HEK293 (cell line): ENCODE data around the gene HUS1B.

Source experiments
- GLIS1 ChIP-seq: fragments of 450-650 bp; formaldehyde crosslinking; IDR thresholded peaks from 2 replicates; pipeline ENCODE4 v1.5.1; 2016; ENCODE audit warnings: missing biosample characterization, missing genetic modification characterization
- HOXA7 ChIP-seq: sonication (generic); formaldehyde crosslinking; IDR thresholded peaks from 2 replicates; pipeline ENCODE4 v1.8.1; 2022; ENCODE audit warnings: missing genetic modification reagents, borderline replicate concordance
- REPIN1 ChIP-seq: fragments of 450-650 bp; formaldehyde crosslinking; IDR thresholded peaks from 2 replicates; pipeline ENCODE4 v1.5.1; 2017; ENCODE audit warnings: missing biosample characterization, missing genetic modification characterization, low read depth
- SP3 ChIP-seq: fragments of 450-650 bp; formaldehyde crosslinking; IDR thresholded peaks from 2 replicates; pipeline ENCODE4 v1.5.1; 2016; ENCODE audit warnings: missing biosample characterization, missing genetic modification characterization
- YY2 ChIP-seq: fragments of 450-650 bp; formaldehyde crosslinking; IDR thresholded peaks from 2 replicates; pipeline ENCODE4 v1.5.1; 2016; ENCODE audit warnings: missing biosample characterization, missing genetic modification characterization
- ZBTB48 ChIP-seq: fragments of 450-650 bp; formaldehyde crosslinking; IDR thresholded peaks from 2 replicates; pipeline ENCODE4 v1.5.1; 2016; ENCODE audit warnings: missing biosample characterization, missing genetic modification characterization
- ZBTB7A ChIP-seq: fragments of 450-650 bp; formaldehyde crosslinking; IDR thresholded peaks from 2 replicates; pipeline ENCODE4 v1.5.1; 2016; ENCODE audit warnings: low read depth, missing biosample characterization, missing genetic modification characterization
- ZFP3 ChIP-seq: fragments of 450-650 bp; formaldehyde crosslinking; IDR thresholded peaks from 2 replicates; pipeline ENCODE4 v1.5.1; 2016; ENCODE audit warnings: low read depth, missing biosample characterization, missing genetic modification characterization
- ZNF138 ChIP-seq: fragments of 450-650 bp; formaldehyde crosslinking; IDR thresholded peaks from 2 replicates; pipeline ENCODE4 v1.5.1; 2016; ENCODE audit warnings: missing biosample characterization, missing genetic modification characterization, borderline replicate concordance
- ZNF140 ChIP-seq: fragments of 450-650 bp; formaldehyde crosslinking; IDR thresholded peaks from 2 replicates; pipeline ENCODE4 v1.5.1; 2016; ENCODE audit warnings: missing biosample characterization, missing genetic modification characterization
- ZNF157 ChIP-seq: fragments of 450-650 bp; formaldehyde crosslinking; IDR thresholded peaks from 2 replicates; pipeline ENCODE4 v1.5.1; 2016; ENCODE audit warnings: missing biosample characterization, missing genetic modification characterization
- ZNF239 ChIP-seq: fragments of 450-650 bp; formaldehyde crosslinking; IDR thresholded peaks from 2 replicates; pipeline ENCODE4 v1.5.1; 2016; ENCODE audit warnings: missing biosample characterization, missing genetic modification characterization
- ZNF248 ChIP-seq: fragments of 450-650 bp; formaldehyde crosslinking; IDR thresholded peaks from 2 replicates; pipeline ENCODE4 v1.5.1; 2017; ENCODE audit warnings: missing biosample characterization, missing genetic modification characterization
- ZNF311 ChIP-seq: fragments of 450-650 bp; formaldehyde crosslinking; IDR thresholded peaks from 2 replicates; pipeline ENCODE4 v1.5.1; 2017; ENCODE audit warnings: missing biosample characterization, missing genetic modification characterization, borderline replicate concordance
- ZNF394 ChIP-seq: fragments of 450-650 bp; formaldehyde crosslinking; IDR thresholded peaks from 2 replicates; pipeline ENCODE4 v1.5.1; 2016; ENCODE audit warnings: missing biosample characterization, missing genetic modification characterization, mild to moderate bottlenecking, moderate library complexity, borderline replicate concordance
- ZNF423 ChIP-seq: fragments of 450-650 bp; formaldehyde crosslinking; IDR thresholded peaks from 2 replicates; pipeline ENCODE4 v1.5.1; 2016; ENCODE audit warnings: missing biosample characterization, missing genetic modification characterization
- ZNF544 ChIP-seq: fragments of 450-650 bp; formaldehyde crosslinking; IDR thresholded peaks from 2 replicates; pipeline ENCODE4 v1.5.0; 2017; ENCODE audit warnings: missing biosample characterization, missing genetic modification characterization
- ZNF555 ChIP-seq: fragments of 450-650 bp; formaldehyde crosslinking; conservative IDR thresholded peaks from 2 replicates; pipeline ENCODE4 v1.5.1; 2017; ENCODE audit warnings: missing biosample characterization, mild to moderate bottlenecking, missing genetic modification characterization, inconsistent platforms
- ZNF624 ChIP-seq: fragments of 450-650 bp; formaldehyde crosslinking; IDR thresholded peaks from 2 replicates; pipeline ENCODE4 v1.5.1; 2017; ENCODE audit warnings: missing biosample characterization, missing genetic modification characterization
- ZNF654 ChIP-seq: fragments of 450-650 bp; formaldehyde crosslinking; IDR thresholded peaks from 2 replicates; pipeline ENCODE4 v1.5.1; 2016; ENCODE audit warnings: low read depth, missing biosample characterization, missing genetic modification characterization
- ZNF792 ChIP-seq: fragments of 450-650 bp; formaldehyde crosslinking; IDR thresholded peaks from 2 replicates; pipeline ENCODE4 v1.5.1; 2016; ENCODE audit warnings: missing biosample characterization, missing genetic modification characterization
- ZSCAN16 ChIP-seq: fragments of 450-650 bp; formaldehyde crosslinking; IDR thresholded peaks from 2 replicates; pipeline ENCODE4 v1.5.1; 2016; ENCODE audit warnings: missing biosample characterization, missing genetic modification characterization
- ZSCAN30 ChIP-seq: fragments of 450-650 bp; IDR thresholded peaks from 2 replicates; pipeline ENCODE4 v1.5.1; 2018; ENCODE audit warnings: missing biosample characterization, mild to moderate bottlenecking, missing genetic modification characterization, moderate library complexity
- TF ChIP-seq, protein P1 (sequence below): fragments of 450-650 bp; formaldehyde crosslinking; IDR thresholded peaks from 2 replicates; pipeline ENCODE4 v1.5.1; 2016; ENCODE audit warnings: missing biosample characterization, missing genetic modification characterization, low read depth
- TF ChIP-seq, protein P2 (sequence below): fragments of 450-650 bp; formaldehyde crosslinking; IDR thresholded peaks from 2 replicates; pipeline ENCODE4 v1.5.1; 2016; ENCODE audit warnings: missing biosample characterization, missing genetic modification characterization
- TF ChIP-seq, protein P3 (sequence below): fragments of 450-650 bp; formaldehyde crosslinking; IDR thresholded peaks from 2 replicates; pipeline ENCODE4 v1.5.1; 2016; ENCODE audit warnings: missing biosample characterization, missing genetic modification characterization
- TF ChIP-seq, protein P4 (sequence below): fragments of 450-650 bp; formaldehyde crosslinking; IDR thresholded peaks from 2 replicates; pipeline ENCODE4 v1.5.1; 2016; ENCODE audit warnings: missing biosample characterization, missing genetic modification characterization
- TF ChIP-seq, protein P5 (sequence below): fragments of 450-650 bp; formaldehyde crosslinking; IDR thresholded peaks from 2 replicates; pipeline ENCODE4 v1.5.1; 2016; ENCODE audit warnings: missing biosample characterization, missing genetic modification characterization
- TF ChIP-seq, protein P6 (sequence below): fragments of 450-650 bp; formaldehyde crosslinking; IDR thresholded peaks from 2 replicates; pipeline ENCODE4 v1.5.1; 2016; ENCODE audit warnings: missing biosample characterization, missing genetic modification characterization

HUS1B gene

DNA sequence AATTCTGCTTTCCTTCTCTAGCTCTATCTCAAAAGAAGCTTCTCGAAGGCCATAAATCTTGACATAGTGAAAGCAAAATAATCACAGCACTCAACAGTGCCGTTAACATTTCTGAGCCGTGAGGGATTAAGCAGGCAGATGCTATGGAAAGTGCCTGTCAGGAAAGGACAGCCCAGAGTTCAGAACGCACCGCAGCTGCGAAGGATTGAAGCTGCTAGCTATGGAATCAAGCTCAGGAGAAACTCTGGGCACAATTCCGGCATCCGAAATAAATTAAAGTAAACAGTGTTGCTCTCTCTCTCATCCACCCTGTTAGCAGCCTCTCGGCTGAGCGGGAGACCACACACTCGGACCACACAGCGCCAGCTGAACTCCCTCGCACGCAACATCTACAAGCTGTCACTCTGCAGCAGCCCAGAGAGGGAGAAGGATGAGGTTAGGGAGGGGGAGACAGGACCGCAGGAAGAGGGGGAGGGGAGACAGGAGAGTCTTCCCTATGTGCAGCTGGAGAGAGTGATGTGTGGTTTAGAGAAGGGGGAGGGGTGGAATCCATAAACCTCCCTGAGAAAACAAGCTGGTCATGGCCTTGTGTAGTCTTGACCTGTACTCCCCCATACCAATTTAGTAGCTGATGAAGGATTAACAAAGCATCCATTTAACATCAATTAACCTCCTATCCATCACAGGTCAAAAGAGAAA is 27.0 kb upstream of the HUS1B start (continued):
- TF ChIP-seq SP3 (peak; percentile 43; the same call in 1 of the 2 replicates), REPIN1 (tag by site-specific recombination) (no peak), ZNF555 (tag by site-specific recombination) (no peak), GLIS1 (tag by site-specific recombination) (peak; percentile 89), ZNF394 (tag by site-specific recombination) (no peak; the same call in 1 of the 2 replicates), ZSCAN30 (peak; percentile 70; the same call in 1 of the 2 replicates), ZNF311 (tag by site-specific recombination) (no peak), ZNF624 (no peak), ZNF792 (tag by site-specific recombination) (no peak), ZNF157 (tag by site-specific recombination) (no peak), ZFP3 (no peak), ZBTB7A (no peak), HOXA7 (CRISPR knock-in tag) (no peak), ZNF544 (no peak), ZNF654 (no peak), ZNF138 (tag by site-specific recombination) (no peak), ZNF423 (tag by site-specific recombination) (peak; percentile 69; the same call in 1 of the 2 replicates), ZNF248 (tag by site-specific recombination) (no peak), ZNF140 (tag by site-specific recombination) (no peak), YY2 (tag by site-specific recombination) (no peak), ZSCAN16 (tag by site-specific recombination) (peak; percentile 53; the same call in 1 of the 2 replicates), ZBTB48 (tag by site-specific recombination) (peak; percentile 90), ZNF239 (peak; percentile 54; the same call in 1 of the 2 replicates)
- TF ChIP-seq, protein P1, sequence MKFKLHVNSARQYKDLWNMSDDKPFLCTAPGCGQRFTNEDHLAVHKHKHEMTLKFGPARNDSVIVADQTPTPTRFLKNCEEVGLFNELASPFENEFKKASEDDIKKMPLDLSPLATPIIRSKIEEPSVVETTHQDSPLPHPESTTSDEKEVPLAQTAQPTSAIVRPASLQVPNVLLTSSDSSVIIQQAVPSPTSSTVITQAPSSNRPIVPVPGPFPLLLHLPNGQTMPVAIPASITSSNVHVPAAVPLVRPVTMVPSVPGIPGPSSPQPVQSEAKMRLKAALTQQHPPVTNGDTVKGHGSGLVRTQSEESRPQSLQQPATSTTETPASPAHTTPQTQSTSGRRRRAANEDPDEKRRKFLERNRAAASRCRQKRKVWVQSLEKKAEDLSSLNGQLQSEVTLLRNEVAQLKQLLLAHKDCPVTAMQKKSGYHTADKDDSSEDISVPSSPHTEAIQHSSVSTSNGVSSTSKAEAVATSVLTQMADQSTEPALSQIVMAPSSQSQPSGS (tag by site-specific recombination): peak; percentile 54; the same call in 1 of the 2 replicates
- TF ChIP-seq, protein P2, sequence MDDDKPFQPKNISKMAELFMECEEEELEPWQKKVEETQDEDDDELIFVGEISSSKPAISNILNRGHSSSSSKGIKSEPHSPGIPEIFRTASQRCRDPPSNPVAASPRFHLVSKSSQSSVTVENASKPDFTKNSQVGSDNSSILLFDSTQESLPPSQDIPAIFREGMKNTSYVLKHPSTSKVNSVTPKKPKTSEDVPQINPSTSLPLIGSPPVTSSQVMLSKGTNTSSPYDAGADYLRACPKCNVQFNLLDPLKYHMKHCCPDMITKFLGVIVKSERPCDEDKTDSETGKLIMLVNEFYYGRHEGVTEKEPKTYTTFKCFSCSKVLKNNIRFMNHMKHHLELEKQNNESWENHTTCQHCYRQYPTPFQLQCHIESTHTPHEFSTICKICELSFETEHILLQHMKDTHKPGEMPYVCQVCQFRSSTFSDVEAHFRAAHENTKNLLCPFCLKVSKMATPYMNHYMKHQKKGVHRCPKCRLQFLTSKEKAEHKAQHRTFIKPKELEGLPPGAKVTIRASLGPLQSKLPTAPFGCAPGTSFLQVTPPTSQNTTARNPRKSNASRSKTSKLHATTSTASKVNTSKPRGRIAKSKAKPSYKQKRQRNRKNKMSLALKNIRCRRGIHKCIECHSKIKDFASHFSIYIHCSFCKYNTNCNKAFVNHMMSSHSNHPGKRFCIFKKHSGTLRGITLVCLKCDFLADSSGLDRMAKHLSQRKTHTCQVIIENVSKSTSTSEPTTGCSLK (tag by site-specific recombination): no peak
- TF ChIP-seq, protein P3, sequence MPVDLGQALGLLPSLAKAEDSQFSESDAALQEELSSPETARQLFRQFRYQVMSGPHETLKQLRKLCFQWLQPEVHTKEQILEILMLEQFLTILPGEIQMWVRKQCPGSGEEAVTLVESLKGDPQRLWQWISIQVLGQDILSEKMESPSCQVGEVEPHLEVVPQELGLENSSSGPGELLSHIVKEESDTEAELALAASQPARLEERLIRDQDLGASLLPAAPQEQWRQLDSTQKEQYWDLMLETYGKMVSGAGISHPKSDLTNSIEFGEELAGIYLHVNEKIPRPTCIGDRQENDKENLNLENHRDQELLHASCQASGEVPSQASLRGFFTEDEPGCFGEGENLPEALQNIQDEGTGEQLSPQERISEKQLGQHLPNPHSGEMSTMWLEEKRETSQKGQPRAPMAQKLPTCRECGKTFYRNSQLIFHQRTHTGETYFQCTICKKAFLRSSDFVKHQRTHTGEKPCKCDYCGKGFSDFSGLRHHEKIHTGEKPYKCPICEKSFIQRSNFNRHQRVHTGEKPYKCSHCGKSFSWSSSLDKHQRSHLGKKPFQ (tag by site-specific recombination): peak; percentile 64
- TF ChIP-seq, protein P4, sequence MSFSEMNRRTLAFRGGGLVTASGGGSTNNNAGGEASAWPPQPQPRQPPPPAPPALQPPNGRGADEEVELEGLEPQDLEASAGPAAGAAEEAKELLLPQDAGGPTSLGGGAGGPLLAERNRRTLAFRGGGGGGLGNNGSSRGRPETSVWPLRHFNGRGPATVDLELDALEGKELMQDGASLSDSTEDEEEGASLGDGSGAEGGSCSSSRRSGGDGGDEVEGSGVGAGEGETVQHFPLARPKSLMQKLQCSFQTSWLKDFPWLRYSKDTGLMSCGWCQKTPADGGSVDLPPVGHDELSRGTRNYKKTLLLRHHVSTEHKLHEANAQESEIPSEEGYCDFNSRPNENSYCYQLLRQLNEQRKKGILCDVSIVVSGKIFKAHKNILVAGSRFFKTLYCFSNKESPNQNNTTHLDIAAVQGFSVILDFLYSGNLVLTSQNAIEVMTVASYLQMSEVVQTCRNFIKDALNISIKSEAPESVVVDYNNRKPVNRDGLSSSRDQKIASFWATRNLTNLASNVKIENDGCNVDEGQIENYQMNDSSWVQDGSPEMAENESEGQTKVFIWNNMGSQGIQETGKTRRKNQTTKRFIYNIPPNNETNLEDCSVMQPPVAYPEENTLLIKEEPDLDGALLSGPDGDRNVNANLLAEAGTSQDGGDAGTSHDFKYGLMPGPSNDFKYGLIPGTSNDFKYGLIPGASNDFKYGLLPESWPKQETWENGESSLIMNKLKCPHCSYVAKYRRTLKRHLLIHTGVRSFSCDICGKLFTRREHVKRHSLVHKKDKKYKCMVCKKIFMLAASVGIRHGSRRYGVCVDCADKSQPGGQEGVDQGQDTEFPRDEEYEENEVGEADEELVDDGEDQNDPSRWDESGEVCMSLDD (tag by site-specific recombination): peak; percentile 83
- TF ChIP-seq, protein P5, sequence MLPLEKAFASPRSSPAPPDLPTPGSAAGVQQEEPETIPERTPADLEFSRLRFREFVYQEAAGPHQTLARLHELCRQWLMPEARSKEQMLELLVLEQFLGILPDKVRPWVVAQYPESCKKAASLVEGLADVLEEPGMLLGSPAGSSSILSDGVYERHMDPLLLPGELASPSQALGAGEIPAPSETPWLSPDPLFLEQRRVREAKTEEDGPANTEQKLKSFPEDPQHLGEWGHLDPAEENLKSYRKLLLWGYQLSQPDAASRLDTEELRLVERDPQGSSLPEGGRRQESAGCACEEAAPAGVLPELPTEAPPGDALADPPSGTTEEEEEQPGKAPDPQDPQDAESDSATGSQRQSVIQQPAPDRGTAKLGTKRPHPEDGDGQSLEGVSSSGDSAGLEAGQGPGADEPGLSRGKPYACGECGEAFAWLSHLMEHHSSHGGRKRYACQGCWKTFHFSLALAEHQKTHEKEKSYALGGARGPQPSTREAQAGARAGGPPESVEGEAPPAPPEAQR (tag by site-specific recombination): peak; percentile 89
- TF ChIP-seq, protein P6, sequence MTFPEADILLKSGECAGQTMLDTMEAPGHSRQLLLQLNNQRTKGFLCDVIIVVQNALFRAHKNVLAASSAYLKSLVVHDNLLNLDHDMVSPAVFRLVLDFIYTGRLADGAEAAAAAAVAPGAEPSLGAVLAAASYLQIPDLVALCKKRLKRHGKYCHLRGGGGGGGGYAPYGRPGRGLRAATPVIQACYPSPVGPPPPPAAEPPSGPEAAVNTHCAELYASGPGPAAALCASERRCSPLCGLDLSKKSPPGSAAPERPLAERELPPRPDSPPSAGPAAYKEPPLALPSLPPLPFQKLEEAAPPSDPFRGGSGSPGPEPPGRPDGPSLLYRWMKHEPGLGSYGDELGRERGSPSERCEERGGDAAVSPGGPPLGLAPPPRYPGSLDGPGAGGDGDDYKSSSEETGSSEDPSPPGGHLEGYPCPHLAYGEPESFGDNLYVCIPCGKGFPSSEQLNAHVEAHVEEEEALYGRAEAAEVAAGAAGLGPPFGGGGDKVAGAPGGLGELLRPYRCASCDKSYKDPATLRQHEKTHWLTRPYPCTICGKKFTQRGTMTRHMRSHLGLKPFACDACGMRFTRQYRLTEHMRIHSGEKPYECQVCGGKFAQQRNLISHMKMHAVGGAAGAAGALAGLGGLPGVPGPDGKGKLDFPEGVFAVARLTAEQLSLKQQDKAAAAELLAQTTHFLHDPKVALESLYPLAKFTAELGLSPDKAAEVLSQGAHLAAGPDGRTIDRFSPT (tag by site-specific recombination): no peak
